Measurements from ENCODE around the gene AGMO. TPM values are rescaled to one million over a fixed set of nuclear protein-coding genes. Genes with fewer than 3 reads are reported as not detected.

AGMO gene
- polyA plus RNA-seq, 1 donor from 2014 or later = not detected

DNA sequence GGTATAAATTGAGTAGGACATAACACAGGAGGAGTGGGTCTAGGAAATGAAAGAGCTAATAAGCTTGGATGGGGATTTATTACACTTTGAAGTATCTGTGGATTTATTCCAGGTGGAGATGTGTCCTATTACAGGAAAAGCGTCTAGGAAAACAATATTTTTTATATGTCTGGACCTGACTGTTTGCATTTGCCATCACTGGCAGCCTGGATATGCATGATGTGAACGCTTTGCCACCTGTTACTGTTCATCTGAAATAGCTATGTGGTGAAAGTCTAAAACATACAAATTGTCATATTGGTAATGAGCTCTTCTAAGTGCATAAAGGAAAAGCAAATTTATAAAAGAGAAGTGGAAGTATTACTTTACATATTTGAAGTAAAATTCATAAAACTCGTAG is 31.6 kb upstream of the AGMO start:
- H3K4me2 ChIP-seq (ENCODE audit: low read length) = no peak overlapping the region
- no peak overlapping the region for H2AFZ ChIP-seq (ENCODE audit: low read depth, low read length)
- H3K9me3 ChIP-seq (ENCODE audit: low read length) = no peaks in the 10 kb centered on the region
- no peak overlapping the region for H3K27ac ChIP-seq (ENCODE audit: low read length)
- H3K36me3 ChIP-seq (ENCODE audit: insufficient read depth, low read length) = no peaks in the 10 kb centered on the region
- no peaks in the 10 kb centered on the region for H3K27me3 ChIP-seq (ENCODE audit: insufficient read depth, low read depth, low read length)
- H3F3A ChIP-seq (ENCODE audit: insufficient read depth, low read length, poor library complexity, severe bottlenecking) = no peaks in the 10 kb centered on the region
- no peak overlapping the region for H3K4me3 ChIP-seq (ENCODE audit: low read length)
- H4K20me1 ChIP-seq (ENCODE audit: insufficient read depth) = no peaks in the 10 kb centered on the region
- TF ChIP-seq POLR2AphosphoS5 (IDR thresholded peaks at IDR 0.05) (no peak), EZH2 (IDR thresholded peaks at IDR 0.05; ENCODE audit: borderline replicate concordance, insufficient read depth, low read length, poor library complexity, severe bottlenecking) (no peak), EP300 (conservative IDR thresholded peaks at IDR 0.05; ENCODE audit: poor library complexity, severe bottlenecking) (no peak), SMC3 (conservative IDR thresholded peaks at IDR 0.05; ENCODE audit: poor library complexity) (no peak), MXI1 (conservative IDR thresholded peaks at IDR 0.05; ENCODE audit: poor library complexity, severe bottlenecking) (no peak), RAD21 (conservative IDR thresholded peaks at IDR 0.05) (no peak), TAF1 (IDR thresholded peaks at IDR 0.05; ENCODE audit: low read depth) (no peak)
- TF ChIP-seq, protein P1, sequence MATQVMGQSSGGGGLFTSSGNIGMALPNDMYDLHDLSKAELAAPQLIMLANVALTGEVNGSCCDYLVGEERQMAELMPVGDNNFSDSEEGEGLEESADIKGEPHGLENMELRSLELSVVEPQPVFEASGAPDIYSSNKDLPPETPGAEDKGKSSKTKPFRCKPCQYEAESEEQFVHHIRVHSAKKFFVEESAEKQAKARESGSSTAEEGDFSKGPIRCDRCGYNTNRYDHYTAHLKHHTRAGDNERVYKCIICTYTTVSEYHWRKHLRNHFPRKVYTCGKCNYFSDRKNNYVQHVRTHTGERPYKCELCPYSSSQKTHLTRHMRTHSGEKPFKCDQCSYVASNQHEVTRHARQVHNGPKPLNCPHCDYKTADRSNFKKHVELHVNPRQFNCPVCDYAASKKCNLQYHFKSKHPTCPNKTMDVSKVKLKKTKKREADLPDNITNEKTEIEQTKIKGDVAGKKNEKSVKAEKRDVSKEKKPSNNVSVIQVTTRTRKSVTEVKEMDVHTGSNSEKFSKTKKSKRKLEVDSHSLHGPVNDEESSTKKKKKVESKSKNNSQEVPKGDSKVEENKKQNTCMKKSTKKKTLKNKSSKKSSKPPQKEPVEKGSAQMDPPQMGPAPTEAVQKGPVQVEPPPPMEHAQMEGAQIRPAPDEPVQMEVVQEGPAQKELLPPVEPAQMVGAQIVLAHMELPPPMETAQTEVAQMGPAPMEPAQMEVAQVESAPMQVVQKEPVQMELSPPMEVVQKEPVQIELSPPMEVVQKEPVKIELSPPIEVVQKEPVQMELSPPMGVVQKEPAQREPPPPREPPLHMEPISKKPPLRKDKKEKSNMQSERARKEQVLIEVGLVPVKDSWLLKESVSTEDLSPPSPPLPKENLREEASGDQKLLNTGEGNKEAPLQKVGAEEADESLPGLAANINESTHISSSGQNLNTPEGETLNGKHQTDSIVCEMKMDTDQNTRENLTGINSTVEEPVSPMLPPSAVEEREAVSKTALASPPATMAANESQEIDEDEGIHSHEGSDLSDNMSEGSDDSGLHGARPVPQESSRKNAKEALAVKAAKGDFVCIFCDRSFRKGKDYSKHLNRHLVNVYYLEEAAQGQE (IDR thresholded peaks at IDR 0.05; ENCODE audit: borderline replicate concordance) = no peak
- TF ChIP-seq, protein P2, sequence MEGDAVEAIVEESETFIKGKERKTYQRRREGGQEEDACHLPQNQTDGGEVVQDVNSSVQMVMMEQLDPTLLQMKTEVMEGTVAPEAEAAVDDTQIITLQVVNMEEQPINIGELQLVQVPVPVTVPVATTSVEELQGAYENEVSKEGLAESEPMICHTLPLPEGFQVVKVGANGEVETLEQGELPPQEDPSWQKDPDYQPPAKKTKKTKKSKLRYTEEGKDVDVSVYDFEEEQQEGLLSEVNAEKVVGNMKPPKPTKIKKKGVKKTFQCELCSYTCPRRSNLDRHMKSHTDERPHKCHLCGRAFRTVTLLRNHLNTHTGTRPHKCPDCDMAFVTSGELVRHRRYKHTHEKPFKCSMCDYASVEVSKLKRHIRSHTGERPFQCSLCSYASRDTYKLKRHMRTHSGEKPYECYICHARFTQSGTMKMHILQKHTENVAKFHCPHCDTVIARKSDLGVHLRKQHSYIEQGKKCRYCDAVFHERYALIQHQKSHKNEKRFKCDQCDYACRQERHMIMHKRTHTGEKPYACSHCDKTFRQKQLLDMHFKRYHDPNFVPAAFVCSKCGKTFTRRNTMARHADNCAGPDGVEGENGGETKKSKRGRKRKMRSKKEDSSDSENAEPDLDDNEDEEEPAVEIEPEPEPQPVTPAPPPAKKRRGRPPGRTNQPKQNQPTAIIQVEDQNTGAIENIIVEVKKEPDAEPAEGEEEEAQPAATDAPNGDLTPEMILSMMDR (IDR thresholded peaks at IDR 0.05; ENCODE audit: poor library complexity, severe bottlenecking) = no peak
- H3K9me2 ChIP-seq (ENCODE audit: insufficient read depth, low read length) = no peaks in the 10 kb centered on the region
- no peak overlapping the region for H3K9ac ChIP-seq (ENCODE audit: low read length)
- H3K79me2 ChIP-seq (replicated peaks; ENCODE audit: insufficient read depth, low read length) = no peaks in the 10 kb centered on the region

DNA sequence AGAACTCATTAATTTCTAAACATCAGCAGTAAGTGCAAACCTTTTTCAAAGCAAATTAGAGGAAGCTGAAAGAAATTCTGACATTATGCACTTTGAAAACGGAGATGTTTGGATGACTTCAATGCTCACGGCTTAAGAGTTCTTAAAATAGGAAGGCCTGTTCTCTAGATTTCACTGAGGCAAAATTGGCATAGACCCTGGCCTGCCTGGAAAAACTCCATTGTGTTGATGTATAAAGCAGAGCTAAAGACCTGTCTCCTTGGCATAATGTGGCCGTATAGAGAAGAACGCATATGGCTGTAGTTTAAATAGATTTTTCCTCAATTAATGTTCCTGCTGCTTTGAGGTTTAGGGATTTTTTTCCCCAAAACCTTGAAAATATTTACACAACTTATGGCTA is 24.5 kb upstream of the AGMO start:
- no peaks in the 10 kb centered on the region for H3K36me3 ChIP-seq (ENCODE audit: insufficient read depth, low read length)
- no peak overlapping the region for H2AFZ ChIP-seq (ENCODE audit: low read depth, low read length)
- H3K4me3 ChIP-seq (ENCODE audit: low read length) = no peak overlapping the region
- no peaks in the 10 kb centered on the region for H3K9me2 ChIP-seq (ENCODE audit: insufficient read depth, low read length)
- H3F3A ChIP-seq (ENCODE audit: insufficient read depth, low read length, poor library complexity, severe bottlenecking) = no peaks in the 10 kb centered on the region
- H3K27me3 ChIP-seq (ENCODE audit: insufficient read depth, low read depth, low read length) = no peaks in the 10 kb centered on the region
- no peak overlapping the region for H3K9ac ChIP-seq (ENCODE audit: low read length)
- H3K27ac ChIP-seq (ENCODE audit: low read length) = no peak overlapping the region
- H3K79me2 ChIP-seq (replicated peaks; ENCODE audit: insufficient read depth, low read length) = no peaks in the 10 kb centered on the region
- TF ChIP-seq EZH2 (IDR thresholded peaks at IDR 0.05; ENCODE audit: borderline replicate concordance, insufficient read depth, low read length, poor library complexity, severe bottlenecking) = no peak
- TF ChIP-seq, protein P2 (IDR thresholded peaks at IDR 0.05; ENCODE audit: poor library complexity, severe bottlenecking) = no peak
- no peaks in the 10 kb centered on the region for H3K9me3 ChIP-seq (ENCODE audit: low read length)
- no peaks in the 10 kb centered on the region for H4K20me1 ChIP-seq (ENCODE audit: insufficient read depth)
- no peak overlapping the region for H3K4me2 ChIP-seq (ENCODE audit: low read length)

Data from neural cell (in vitro differentiated cells).